Right forelimb (tissue), 1 donor: ENCODE measurements around the gene HIPK4.

Experiments
- DNase-seq: peaks from one replicate; pipeline ENCODE4 v3.0.0-alpha.2; 2018

The HIPK4 gene

DNA sequence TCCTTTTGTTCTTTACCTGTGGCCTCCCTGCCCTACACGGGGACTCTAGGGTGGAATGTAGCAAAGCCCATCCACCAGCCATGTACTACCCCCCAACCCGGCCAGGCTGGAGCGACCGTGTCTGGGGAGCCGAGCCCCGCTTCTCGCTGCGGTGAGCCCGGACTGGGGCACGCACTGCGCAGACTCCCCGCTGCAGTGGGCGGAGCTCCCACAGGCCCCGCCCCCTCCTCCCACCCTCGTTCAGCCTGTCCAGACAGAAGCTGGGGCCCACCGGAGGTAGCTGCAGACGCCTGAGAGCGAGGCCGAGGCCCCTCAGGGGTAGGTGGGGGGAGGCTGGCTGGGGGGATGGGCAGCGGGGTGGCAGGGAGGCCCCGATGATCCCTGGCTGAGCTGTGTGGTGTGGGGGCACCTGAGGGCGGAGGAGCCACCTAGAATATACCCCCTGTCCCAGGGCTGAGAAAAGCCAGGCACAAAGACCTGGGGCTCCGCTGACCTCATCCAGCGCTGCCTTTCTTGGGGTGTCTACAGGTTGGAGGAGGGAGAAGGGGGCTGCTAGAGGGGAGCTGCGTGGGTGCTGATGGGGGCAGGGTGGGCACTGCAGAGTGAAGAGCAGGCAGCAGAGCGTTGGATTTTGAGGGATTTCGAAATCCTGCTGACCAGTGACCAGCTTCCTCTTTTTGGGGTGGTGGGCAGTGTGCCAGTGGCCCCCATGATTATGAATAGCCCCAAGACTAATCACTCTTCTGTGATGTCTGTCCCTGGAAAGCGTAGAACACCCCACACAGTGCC lies 24.2 kb downstream of the HIPK4 start:
- DNase-seq = peak; percentile 96

DNA sequence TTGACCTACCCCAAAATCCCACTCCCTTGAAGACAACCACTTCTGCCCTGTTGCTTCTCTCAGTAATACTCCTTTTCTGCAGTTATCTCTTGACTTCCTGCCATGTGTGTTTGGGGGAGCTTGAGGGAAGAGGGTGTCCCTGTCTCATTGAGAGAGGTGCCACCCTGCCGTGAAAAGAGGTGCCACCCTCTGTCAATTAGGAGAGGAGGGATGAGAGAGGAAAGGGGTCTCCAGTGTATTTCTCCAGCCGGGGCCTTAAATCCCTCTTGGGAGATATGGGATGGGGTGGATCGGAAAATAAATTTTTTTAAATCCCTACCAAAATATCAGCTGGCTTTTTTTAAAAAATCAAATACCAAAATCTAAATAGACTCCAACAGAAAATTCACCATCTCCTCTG lies 25.0 kb downstream of the HIPK4 start:
- DNase-seq = no peak

DNA sequence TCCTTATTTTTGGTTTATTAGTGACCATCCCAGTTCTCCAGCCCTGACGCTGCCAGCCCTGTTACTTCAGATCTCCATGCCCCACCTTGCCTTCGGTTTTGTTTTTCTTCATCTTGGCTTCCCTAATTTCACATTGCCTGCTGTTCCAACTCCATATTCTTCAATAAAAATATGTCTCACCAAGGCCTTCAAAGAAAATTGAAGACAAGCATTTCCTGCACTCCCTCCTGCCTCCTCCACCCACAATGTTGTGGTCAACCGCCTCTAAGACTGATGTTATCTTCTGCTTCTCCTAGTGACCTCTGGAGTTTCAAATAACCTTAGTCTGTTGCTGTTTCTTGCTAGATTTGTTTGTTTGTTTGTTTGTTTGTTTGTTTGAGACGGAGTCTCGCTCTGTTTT lies 26.9 kb downstream of the HIPK4 start:
- DNase-seq = no peak

DNA sequence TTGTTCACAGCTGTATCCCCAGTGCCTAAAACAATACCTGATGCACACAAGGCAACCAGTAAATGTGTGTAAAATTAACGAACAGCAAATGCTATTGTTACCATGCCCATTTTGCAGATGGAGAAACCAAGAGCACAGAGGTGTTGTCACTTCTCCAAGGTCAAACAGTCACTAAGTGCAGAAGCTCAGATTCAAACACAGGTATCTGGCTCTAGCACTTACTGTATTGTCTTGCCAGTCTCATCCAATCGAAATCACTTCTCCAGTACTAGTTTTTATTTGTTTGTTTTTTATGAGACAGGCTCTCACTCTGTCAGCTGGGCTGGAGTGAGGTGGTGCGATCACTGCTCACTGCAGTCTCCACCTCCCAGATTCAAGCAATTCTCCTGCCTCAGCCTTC lies 27.8 kb downstream of the HIPK4 start:
- DNase-seq = no peak

DNA sequence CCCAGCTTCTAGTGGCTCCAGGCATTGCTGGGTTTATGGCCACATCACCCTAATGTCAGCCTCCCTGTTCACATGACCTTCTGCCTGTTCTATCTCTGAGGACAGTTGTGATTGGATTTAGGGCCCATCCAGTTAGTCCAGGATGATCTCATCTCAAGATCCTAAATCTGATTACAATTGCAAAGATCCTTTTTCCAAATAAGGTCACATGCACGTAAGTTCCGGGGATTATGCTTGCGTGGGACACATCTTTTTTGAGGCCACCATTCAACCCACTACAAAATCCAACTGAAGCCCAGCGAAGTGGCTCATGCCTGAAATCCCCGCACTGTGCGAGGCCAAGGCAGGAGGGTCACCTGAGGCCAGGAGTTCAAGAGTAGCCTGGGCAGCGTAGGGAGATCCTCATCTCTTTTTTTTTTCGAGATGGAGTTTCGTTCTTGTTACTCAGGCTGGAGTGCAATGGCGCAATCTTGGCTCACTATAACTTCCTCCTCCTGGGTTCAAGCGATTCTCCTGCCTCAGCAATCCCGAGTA lies 29.2 kb downstream of the HIPK4 start:
- DNase-seq = no peak

DNA sequence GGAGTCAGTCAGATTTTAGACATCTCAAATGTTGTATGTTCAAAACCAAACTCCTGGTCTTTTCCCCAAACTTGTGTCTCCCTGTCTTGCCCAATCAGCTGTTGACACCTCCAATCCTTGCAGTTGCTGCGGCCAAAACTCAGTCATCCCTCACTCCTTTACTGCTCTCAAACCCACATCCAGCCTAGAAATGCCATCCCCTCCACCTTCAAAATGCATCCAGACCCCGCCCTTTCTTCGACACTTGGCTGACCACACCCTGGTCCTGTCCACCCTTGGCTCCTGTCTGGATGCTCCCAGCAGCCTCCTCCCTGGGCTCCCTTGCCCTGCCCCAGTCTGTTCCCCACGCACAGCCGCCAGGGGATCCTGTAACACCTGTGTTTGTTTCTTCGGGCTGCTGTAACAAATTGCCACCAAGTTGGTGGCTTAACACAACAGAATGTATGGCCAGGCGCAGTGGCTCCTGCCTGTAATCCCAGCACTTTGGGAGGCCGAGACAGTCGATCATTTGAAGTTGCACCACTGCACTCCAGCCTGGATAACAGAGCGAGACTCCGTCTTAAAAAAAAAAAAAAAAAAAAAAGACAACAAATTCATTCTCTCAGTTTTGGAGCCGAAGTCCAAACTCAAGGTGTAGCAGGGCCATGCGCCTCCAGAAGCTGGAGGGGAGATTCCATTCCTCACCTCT lies 29.8 kb downstream of the HIPK4 start:
- DNase-seq = no peak

DNA sequence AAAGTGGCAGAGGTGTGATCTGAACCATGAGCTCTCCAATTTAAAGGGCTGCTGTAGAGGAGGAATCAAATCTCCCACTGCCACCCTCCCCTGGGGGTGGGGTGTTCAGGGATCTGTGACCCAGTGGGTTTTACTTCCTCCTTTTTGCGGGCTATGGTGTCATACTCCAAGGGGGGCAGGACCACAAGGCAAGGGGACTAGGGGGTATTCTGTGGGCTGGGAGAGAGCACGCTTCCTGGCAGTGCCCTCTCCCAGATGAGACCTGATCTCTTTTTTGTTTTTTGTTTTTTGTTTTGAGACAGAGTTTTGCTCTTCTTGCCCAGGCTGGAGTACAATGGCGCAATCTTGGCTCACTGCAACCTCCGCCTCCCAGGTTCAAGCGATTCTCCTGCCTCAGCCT lies 31.2 kb downstream of the HIPK4 start:
- no peak for DNase-seq

DNA sequence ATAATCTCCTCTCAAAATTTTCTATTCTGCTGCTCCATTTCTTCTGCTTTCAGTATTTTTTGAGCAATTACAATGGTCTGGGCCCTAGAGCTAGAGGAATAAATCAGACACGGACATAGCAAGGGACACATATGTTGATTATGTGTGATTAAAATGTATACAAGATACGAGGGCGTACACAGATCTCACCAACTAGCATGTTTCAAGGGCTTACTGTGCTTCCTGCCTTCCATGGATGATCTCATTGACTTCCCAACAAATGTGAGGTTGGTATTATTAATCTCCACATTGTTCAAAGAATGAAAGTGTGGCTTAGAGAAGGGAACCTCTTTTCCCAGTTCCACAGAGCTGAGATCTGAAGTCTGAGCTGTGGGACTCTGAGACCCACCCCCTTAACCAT lies 32.3 kb downstream of the HIPK4 start:
- DNase-seq = no peak

DNA sequence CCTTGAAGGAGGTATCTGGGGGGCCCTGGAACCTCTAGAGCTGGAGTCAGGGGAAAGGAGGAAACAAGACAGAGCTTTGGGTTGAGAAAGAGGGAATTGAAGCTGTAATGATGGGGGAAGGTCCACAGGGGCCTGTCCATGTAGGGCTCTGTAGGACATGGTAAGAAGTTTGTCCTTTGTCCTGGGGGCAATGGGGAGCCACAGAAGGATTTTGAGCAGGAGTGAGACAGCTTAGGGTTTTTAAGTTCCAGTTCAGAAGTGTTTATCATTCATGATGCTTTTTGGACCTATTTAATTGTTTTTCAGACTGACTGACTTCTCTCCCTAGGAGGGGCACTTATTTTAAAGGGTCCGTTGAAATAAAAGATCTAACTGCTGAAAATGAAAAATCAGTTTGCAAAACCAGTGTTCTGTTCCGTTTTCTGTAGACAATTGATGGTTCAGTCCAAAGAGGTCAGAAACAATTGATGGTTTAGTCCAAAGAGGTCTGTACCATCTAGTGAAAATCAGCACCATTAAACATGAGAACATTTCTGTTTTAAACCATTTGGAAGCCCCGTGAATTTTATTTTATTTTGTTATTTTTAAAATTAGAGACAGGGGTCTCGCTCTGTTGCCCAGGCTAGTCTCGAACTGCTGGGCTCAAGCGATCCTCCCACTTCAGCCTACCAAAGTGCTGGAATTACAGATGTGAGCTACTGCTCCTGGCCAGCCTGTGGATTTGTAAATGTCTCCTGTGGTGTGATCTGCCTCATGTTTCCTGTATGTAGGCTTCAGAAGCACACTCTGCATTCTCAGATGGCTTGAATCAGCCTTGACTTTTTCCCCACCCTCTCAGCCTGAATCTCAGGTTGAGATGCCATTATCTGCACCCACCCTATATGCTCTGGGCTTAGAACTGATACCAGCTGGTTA lies 33.0 kb downstream of the HIPK4 start:
- no peak for DNase-seq

DNA sequence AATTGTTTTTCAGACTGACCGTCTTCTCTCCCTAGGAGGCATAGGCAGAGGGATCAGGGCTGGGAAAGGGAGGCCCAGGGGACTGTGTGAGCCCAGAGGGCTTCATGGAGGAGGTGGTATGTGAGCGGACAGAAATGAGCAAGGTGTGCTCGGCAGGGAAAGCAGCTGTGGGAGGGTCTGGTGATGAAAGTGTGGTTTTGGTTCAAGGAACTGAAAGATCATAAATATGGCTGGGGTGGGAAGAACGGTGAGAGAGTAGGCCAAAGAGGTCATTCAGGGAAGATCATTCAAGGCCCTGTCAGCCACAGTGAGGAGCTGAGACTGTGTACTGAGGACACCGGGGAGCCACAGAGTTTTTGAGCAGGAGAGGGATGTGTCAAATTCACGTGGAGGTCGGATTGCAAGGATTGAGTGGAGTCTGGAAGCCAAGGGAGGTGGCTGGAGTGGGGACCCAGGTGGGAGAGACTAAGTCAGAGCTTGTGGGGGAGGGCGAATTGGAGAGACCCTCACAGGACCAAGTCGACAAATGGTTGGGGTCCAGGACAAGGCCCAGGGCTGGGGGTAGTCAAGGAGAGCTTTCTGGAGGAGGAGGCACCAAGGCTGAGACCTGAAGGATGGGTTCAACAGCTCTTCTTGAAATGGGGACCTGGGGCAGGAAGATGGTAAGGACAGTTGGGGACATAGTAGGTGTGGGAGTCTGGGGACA lies 33.9 kb downstream of the HIPK4 start:
- no peak for DNase-seq

DNA sequence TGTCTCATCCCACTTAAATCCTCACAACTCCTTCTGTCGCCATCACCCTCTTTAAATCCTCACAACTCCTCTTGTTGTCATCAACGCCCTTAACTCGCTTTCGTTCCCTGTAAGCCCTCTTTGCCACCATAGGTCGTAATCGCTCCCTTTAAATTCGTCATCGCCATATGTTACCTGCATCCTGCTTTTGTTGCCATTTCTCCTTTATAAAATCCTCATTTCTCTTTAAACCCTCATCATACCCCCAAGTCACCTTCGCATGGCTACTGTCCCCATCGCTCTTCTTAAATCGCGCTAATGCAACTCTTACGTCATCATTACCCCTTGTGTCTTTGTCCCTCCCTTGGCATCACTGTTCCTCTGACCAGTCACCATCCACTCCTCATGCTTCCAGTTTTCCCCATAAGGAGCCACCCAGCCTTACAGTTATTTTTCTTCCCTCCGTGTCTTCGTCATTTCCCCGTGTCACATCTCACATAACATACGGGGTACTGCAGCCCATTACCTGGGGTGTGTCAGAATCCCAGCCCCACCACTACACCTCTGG lies 40.9 kb downstream of the HIPK4 start:
- DNase-seq = no peak

DNA sequence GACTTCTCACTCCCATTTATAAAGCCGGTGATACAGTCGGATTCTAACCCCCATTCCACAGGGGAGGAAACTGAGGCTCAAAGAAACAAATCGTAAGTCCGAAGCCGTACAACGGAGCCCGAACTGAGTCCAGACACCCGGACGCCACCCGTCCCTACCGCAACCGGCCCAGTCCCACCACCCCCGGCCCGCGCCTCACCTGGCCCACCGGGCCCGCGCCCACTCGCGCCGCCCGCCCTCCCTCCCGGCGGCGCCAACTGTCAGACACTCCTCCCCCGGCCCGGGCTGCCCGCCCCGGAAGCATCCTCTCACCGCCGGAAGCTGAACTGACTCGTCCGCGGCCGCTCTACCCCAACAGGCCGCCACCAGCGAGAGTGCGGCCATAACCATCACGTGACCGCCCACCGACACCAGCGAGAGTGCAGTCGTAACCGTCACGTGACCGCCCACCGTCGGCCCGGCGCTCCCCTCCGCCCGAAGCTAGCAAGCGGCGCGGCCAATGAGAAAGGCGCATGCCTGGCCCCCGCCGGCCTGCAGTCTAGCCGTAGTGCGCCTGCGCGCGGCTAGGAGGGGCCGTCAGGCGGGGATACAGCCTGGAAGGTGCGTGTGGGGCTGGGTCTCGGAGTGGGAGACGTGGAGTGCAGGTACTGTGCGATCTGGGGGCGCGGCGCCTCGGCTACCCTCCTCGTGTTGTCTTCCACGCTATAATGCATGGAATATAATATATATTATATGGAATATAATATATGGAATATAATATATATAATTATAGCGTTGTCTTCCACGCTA lies 41.7 kb downstream of the HIPK4 start, which contains the start of the genes C19orf47 and PLD3:
Gene C19orf47 (minus strand): TSS at position 273 of the 789 bp plus-strand sequence. CDS start 6,540 bp downstream, outside the sequence.
Gene PLD3 (plus strand): TSS at position 571 of the 789 bp plus-strand sequence. CDS start 17,789 bp downstream, outside the sequence.
- peak; percentile 99 for DNase-seq

DNA sequence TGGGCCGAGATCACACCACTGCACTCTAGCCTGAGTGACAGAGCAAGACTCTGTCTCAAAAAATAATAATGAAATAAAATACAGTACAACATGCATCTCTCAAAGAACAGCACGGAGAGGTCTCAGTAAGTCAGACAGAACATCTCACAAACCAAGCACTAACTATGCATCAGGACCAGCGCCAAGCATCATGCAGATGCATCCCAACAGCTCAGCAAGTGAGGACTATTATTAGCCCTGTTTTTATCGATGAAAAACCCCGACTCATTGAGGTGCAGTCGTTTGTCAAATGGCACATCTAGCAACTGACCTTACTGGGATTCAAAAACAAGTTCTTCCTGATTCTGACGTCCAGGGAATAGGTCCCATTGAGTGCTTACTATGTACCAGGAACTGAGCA lies 45.6 kb downstream of the HIPK4 start:
- no peak for DNase-seq

DNA sequence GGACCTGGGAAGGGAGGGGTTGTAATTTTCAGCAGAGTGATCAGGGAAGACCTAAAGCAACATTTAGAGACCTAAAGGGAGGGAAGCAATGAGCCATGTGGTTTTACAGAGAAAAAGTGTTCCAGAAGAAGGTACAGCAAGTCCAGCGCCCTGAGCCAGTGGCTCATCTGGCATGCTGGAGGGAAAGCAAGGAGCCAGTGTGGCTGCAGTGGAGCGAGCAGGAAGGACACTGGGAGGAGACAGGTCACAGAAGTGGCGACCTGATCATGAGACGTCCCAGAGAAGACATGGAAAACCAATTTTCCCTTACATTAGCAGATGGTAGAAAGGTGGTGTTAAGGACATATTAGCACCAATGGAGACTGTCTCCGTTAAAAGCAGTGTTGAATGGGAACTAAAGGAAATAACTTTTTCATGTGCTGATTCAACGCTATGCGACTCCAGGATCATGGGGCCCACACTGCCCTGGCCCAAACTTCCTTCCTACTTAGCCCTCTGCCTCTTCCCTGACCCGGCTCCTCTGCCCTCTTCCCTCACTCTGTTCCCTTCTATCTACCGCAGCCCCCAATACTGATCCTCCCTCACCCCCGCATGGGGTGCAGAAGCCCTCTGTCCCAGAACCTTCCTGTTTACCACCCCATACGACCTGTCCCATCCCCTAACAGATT lies 47.2 kb downstream of the HIPK4 start:
- no peak for DNase-seq

DNA sequence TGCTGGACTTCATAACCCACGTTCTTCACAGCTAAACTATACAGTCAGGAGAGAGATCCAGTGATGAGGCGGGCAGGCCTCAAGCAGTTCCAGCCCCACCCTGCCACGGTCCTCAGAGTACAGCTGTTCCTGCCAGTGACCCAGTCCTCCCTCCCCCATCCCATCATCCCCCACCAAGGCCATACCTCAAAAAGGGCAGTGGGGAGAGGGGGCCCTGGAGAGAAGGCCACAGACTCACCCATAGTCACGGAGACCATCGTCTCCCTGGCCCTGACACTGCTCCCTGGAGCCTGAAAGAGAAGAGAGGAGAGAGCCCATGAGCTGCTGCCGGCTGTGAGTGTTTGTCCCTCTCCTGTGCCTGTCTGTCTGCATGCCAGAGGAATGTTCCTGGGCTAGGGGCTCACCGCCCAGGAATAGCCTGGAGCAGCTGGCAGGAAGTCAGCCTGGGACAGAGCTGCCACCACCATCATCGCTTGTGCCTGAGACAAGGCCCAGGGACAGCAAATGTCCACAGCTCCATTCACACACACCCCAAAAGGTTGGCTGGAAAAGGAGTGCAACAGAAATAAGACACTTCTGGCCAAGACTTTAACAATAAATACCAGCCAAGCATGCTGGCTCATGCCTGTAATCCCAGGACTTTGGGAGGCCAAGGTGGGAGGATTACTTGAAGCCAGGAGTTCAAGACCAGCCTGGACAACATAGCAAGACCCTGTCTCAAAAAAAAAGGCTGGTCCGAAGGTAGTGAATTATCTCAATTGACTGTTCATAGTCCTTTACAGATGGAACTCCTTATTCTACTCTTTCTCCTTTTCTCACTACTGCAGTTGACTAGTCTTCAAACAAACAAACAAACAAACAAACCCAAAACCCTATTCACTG lies 48.1 kb downstream of the HIPK4 start:
- peak; percentile 67 for DNase-seq

DNA sequence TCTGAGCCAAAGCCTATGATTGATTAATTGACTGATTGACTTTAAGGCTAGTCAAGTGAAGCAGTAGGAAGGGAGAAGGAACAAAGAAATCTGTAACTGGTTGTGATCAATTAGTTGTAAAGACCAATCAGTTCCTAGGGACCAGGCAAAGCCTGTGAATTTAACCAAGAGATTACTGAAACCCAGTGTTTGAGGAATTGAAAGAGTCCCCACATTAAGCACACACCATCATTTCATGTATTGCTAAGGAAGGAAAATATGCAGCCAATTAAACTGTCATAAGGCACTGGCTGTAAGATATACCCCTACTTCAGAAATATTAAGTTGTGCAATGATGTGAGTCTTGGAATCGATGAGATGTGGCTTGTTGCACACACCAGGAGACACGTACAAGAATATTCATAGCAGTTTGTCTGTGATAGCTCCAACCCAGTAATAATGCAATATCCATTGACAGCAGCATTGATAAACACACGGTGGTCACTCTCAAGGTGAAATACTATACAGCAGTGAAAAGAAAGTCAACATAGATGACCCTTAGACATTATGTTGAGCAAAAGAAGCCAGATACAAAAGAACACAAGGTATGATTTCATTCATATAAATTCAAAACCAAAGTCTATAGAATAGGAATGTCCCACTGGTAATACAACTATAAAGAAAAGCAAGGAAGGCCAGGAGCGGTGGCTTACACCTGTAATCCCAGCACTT lies 50.8 kb downstream of the HIPK4 start:
- no peak for DNase-seq

DNA sequence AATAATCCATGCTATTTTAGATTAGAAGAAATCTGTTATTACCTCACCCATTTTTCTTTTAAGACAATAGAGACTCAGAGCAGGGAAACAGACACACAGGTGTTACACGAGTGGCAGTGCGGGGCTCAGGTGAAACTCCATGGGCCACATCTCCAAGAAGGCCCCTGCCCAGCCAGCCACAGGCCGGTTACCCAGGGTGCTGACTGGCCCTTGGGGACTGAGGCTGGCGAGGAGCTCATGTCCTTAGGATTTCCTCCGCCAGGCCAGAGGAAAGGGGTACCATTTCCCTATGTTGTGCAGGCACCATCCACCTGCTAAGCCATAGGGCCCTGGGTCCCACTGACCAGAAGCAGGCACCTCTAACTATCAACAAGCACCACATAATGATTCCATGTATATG lies 52.4 kb downstream of the HIPK4 start:
- no peak for DNase-seq

DNA sequence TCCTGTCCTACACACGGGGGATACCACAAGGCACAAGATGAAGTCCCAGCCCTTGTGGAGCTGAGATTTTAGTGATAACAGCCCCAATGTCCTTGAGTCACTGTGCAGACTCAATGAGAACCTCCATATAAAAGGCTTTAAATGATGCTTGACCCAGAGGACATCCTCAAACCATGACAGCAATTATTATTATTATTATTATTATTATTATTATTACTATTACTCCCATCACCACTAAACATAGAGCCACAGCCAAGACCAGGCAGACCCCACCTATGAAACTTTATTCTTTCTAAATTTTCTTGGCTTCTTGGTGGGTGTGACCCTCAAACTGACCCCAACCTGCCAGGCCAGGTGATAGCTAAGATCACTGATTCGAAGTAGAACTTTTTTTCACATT lies 52.9 kb downstream of the HIPK4 start:
- no peak for DNase-seq

DNA sequence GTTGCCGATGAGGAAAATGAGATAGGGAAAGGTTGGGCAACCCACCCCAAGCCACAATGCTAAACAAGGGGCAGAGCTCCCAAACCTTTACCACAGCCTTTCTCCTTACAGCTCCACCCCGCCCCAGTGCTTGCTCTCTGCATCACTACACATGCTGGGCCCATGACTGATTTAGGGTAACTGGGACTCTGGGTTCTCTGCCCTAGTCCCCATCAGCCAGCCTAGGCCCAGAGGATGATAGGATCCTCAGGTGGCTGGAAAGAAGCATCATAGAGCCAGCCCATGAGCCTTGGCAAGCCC lies 53.4 kb downstream of the HIPK4 start:
- DNase-seq = no peak
